ENCODE data around the gene MKRN2OS.
A peak's percentile ranks its signal among the peaks of the same experiment; 100 is the strongest.

Gene MKRN2OS

DNA sequence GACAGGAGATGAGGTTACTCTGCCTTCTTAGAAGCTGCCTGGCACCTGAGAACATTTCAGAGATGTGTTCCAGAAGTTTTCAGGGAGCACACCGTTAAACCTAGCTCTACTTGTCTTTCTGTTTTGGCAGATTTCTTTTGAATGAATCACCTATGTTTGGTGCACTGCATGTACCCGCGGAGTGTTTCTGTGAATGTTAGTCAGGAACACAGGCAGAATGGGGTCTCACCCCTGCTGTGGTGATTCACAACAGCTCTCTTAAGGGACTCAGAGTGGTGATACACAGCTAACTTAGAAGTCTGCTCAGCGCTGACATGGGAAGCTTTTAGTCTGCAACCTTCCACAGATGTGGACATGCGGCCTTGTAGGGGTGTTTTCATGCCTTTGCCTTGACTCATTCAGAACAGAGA lies 37.0 kb downstream of the MKRN2OS start:
- H3K4me3 ChIP-seq (ENCODE audit: low read depth, low read length) = peak overlapping the region; percentile 29; the same call in 1 of the 2 replicates
- TF ChIP-seq, protein P1, sequence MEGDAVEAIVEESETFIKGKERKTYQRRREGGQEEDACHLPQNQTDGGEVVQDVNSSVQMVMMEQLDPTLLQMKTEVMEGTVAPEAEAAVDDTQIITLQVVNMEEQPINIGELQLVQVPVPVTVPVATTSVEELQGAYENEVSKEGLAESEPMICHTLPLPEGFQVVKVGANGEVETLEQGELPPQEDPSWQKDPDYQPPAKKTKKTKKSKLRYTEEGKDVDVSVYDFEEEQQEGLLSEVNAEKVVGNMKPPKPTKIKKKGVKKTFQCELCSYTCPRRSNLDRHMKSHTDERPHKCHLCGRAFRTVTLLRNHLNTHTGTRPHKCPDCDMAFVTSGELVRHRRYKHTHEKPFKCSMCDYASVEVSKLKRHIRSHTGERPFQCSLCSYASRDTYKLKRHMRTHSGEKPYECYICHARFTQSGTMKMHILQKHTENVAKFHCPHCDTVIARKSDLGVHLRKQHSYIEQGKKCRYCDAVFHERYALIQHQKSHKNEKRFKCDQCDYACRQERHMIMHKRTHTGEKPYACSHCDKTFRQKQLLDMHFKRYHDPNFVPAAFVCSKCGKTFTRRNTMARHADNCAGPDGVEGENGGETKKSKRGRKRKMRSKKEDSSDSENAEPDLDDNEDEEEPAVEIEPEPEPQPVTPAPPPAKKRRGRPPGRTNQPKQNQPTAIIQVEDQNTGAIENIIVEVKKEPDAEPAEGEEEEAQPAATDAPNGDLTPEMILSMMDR (IDR thresholded peaks at IDR 0.05; ENCODE audit: insufficient read depth, low read length, missing control alignments) = no peak
- ChIA-PET POLR2A (interaction anchor here (0.6 to 1.2 kb wide), 3 partner anchors 44 to 715 kb away, joined by 3 read pairs; no protein-coding TSS in a partner anchor), CTCF (interaction anchor here (0.7 to 4.5 kb wide), 16 partner anchors 14 to 384 kb away, joined by 3 to 18 read pairs (median 3); partner anchors contain the start of gene TSEN2)
- DNase-seq (ENCODE audit: low read depth, low spot score) = peak; percentile 92

DNA sequence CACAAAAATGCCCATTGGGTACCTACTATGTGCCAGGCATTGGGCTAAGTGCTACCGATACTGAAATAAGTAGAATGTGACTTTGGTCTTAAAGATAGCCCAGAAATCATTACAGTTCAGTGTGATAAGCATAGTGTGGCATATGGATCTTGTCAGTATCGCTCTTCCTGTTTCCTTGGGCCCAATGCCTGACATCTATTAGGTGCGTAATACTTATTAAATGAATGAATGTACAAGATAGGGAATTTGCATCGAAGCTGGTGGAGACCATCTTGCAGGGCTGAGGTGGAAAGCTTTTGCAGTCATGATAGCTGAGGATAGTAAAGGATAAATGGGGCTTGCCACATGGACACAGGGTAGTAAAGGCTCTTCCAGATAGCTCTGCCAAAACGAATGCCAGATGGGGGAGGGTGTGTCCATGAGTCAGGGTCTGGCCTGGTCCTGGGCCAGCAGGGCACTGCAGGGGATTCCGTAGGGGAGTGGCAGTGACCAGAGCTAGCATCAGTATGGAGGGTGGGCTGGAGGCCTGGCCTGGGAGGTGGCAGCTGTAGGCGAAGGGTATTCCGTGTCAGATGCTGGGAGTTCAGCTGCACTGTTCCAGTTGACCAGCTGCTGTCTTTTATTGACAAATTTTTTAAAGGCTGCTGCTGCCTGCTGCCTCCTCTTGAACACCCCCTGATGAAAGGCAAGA lies 37.6 kb downstream of the MKRN2OS start:
- ChIA-PET POLR2A (interaction anchor here (0.6 kb wide), 1 partner anchor 44 kb away, joined by 3 read pairs; no protein-coding TSS in a partner anchor), CTCF (interaction anchor here (0.9 to 4.5 kb wide), 16 partner anchors 10 to 384 kb away, joined by 3 to 18 read pairs (median 4); partner anchors contain the start of gene TSEN2)
- H3K4me3 ChIP-seq (ENCODE audit: low read depth, low read length) = peak overlapping the region; percentile 29
- DNase-seq (ENCODE audit: low read depth, low spot score) = no peak
- TF ChIP-seq, protein P1 (IDR thresholded peaks at IDR 0.05; ENCODE audit: insufficient read depth, low read length, missing control alignments) = no peak

DNA sequence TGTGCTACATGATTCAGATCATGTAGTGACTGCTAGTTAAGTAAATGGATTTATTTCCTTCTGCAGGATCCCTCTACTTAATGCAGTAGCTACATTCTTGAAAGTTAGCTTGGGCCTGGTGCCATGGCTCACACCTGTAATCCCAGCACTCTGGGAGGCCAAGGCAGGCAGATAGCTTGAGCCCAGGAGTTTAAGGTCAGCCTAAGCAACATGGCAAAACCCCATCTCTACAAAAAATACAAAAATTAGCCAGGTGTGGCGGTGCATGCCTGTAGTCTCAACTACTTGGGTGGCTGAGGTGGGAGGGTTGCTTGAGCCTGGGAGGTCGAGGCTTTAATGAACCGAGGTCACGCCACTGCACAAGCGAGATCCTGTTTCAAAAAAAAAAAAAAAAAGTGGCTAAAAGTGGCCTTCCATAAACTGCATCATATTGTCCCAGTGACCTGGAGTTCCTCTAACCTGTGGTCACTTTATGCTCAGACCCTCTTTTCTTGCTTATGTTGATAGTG lies 39.0 kb downstream of the MKRN2OS start:
- ChIA-PET POLR2A (no interaction called here), CTCF (interaction anchor here (0.9 kb wide), 1 partner anchor 368 kb away, joined by 4 read pairs; no protein-coding TSS in a partner anchor)

DNA sequence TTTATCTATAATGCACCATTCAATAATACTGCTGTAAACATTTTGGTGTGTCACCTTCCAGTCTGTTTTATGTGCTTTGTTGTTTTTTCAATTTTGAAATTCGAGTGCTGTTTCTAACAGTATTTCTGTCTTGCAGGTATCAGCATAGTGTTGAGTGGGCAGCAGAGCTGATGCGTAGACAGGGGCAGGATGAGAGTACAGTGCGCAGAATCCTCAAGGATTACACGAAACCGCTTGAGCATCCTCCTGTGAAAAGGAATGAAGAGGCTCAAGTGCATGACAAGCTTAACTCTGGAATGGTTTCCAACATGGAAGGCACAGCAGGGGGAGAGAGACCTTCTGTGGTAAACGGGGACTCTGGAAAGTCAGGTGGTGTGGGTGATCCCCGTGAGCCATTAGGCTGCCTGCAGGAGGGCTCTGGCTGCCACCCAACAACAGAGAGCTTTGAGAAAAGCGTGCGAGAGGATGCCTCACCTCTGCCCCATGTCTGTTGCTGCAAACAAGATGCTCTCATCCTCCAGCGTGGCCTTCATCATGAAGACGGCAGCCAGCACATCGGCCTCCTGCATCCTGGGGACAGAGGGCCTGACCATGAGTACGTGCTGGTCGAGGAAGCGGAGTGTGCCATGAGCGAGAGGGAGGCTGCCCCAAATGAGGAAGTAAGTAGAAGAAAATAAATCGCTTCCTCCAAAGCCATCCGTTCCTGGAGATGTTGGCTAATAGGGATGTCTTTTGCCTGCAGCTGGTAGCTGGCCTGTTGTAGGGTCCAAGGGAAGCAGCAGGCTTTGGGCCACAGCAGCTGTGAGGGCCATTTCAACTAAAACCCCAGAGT lies 42.0 kb downstream of the MKRN2OS start:
- ChIA-PET CTCF (no interaction called here), POLR2A (no interaction called here)
- no peak overlapping the region for H3K4me3 ChIP-seq (ENCODE audit: low read depth, low read length)
- DNase-seq (ENCODE audit: low read depth, low spot score) = no peak
- TF ChIP-seq, protein P1 (IDR thresholded peaks at IDR 0.05; ENCODE audit: insufficient read depth, low read length, missing control alignments) = no peak

More for the DNA sequence above, 39.0 kb downstream of the MKRN2OS start:
- TF ChIP-seq, protein P1 (IDR thresholded peaks at IDR 0.05; ENCODE audit: insufficient read depth, low read length, missing control alignments) = no peak
- no peak overlapping the region for H3K4me3 ChIP-seq (ENCODE audit: low read depth, low read length)
- no peak for DNase-seq (ENCODE audit: low read depth, low spot score)

DNA sequence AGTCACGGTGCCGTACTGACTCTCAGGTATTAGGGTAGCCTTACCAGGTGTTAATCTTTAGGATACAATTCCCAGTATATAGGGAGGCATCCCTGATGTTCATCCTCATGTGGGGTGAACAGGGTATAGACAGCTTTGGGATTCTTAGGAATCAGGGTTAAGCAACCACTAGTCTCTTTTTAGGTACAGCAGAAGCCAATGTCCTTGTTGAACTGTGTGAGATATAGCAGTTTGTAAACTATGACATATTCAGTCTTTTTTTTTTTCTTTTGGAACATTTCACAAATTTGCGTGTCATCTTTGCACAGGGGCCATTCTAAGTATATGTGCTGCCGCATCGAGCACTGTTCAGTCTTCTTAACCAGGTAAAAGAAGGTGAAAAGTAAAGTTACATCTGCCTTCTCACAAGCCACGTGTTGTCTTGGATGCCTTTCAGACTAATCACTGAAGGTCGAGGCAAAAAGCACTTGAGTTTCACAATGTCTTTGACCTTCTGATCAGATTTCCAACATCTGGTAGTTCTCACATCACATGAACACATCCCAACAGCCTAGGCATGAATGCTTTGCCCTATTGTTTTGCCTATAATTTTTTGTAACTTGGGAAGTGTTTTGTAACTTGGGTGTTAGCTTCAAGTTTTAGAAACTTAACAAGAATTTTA lies 43.8 kb downstream of the MKRN2OS start:
- CTCF ChIA-PET = interaction anchor here (0.9 to 1.3 kb wide), 2 partner anchors 22 to 325 kb away, joined by 3 read pairs; no protein-coding TSS in a partner anchor
- H3K4me3 ChIP-seq (ENCODE audit: low read depth, low read length) = no peak overlapping the region
- TF ChIP-seq, protein P1 (IDR thresholded peaks at IDR 0.05; ENCODE audit: insufficient read depth, low read length, missing control alignments) = no peak
- POLR2A ChIA-PET = no interaction called here
- DNase-seq (ENCODE audit: low read depth, low spot score) = no peak
